ENCODE results near the gene MYBBP1A. TPM values are rescaled to one million over a fixed set of nuclear protein-coding genes. Genes with fewer than 3 reads are reported as not detected.

MYBBP1A gene
- total and polyA plus RNA-seq, 2 of the 8 experiments (the other 6 are each of a cell fraction or from before 2014, with no cell fraction given) = 46.8 to 151 TPM

- H2AK5ac ChIP-seq (ENCODE audit: low read depth, low read length) = no peak overlapping the region
- no peak overlapping the region for H3K4me3 ChIP-seq (ENCODE audit: extremely low read depth in 1 of 4, insufficient read depth in 2 of 4, low read depth in 3 of 4, low read length in 4 of 4)
- H3K56ac ChIP-seq (replicated peaks; ENCODE audit: insufficient read length, low read depth, low read length) = no peak overlapping the region
- H2AFZ ChIP-seq (ENCODE audit: low read length) = no peak overlapping the region
- no peak overlapping the region for H3K4ac ChIP-seq (replicated peaks; ENCODE audit: insufficient read length, low read depth, low read length)
- H2BK12ac ChIP-seq (ENCODE audit: low read depth, low read length) = no peak overlapping the region
- H4K5ac ChIP-seq (ENCODE audit: insufficient read length, low read depth, low read length) = no peak overlapping the region
- H3K18ac ChIP-seq (ENCODE audit: extremely low read depth, low read length) = no peak overlapping the region
- DNase-seq (ENCODE audit: low read depth in 1 of 2, low spot score in 2 of 2) (no peak), FAIRE-seq (no peak)
- POLR2A ChIA-PET (ENCODE audit: partially characterized antibody) = interaction anchor here (0.9 to 37.1 kb wide), 3 partner anchors 6 to 116 kb away, joined by 3 to 546 read pairs (median 546); partner anchors contain the start of genes GGT6 and MYBBP1A
- no peak overlapping the region for H3K4me2 ChIP-seq (ENCODE audit: insufficient read depth in 1 of 2, low read depth in 2 of 2, low read length in 2 of 2)
- no peak overlapping the region for H2BK20ac ChIP-seq (ENCODE audit: low read length)
- no peak overlapping the region for H3K27ac ChIP-seq (ENCODE audit: low read depth, low read length)
- H3K4me1 ChIP-seq (replicated peaks in 1 of 4; ENCODE audit: control insufficient read depth in 3 of 4, insufficient read depth in 4 of 4, low read length in 3 of 4) = peaks cover 0 to 13% (median 8%) of the 10 kb centered on the region in 4 experiments; a peak in 5 of 7 replicates
- H3K79me2 ChIP-seq (ENCODE audit: control insufficient read depth in 1 of 2, insufficient read depth in 2 of 2, low read length in 2 of 2) = no peaks in the 10 kb centered on the region
- H3K27me3 ChIP-seq (replicated peaks in 1 of 4; ENCODE audit: control insufficient read depth in 3 of 4, extremely low read depth in 1 of 4, insufficient read depth in 3 of 4, low read length in 3 of 4) = no peaks in the 10 kb centered on the region
- H3K14ac ChIP-seq (ENCODE audit: insufficient read length) = no peak overlapping the region
- H4K91ac ChIP-seq (replicated peaks; ENCODE audit: insufficient read length, low read length) = no peak overlapping the region
- peaks cover 11 to 36% of the 10 kb centered on the region in 2 experiments for H4K20me1 ChIP-seq (replicated peaks in 1 of 2; ENCODE audit: control insufficient read depth in 1 of 2, insufficient read depth in 2 of 2, low read length in 2 of 2)
- no peak overlapping the region for H3K9ac ChIP-seq (replicated peaks in 1 of 4; ENCODE audit: extremely low read depth in 1 of 4, low read depth in 3 of 4, low read length in 3 of 4)
- CTCF ChIA-PET (ENCODE audit: partially characterized antibody) = interaction anchor here (0.7 to 1.9 kb wide), 15 partner anchors 10 to 128 kb away, joined by 3 to 7 read pairs (median 3); no protein-coding TSS in a partner anchor
- no peaks in the 10 kb centered on the region for H3K9me3 ChIP-seq (ENCODE audit: insufficient read depth in 2 of 2, low read depth in 1 of 2, low read length in 1 of 2)
- TF ChIP-seq EGR1 (IDR thresholded peaks at IDR 0.05; ENCODE audit: borderline replicate concordance, low read depth, low read length) (no peak), BRCA1 (IDR thresholded peaks at IDR 0.05; ENCODE audit: low read depth, low read length) (no peak), ATF2 (IDR thresholded peaks at IDR 0.05; ENCODE audit: low read length) (no peak), MAX (IDR thresholded peaks at IDR 0.05) (no peak)
- WGBS, 2 experiments (ENCODE audit: extremely low coverage in 1 of 2, insufficient coverage in 1 of 2, insufficient read length in 1 of 2, insufficient replicate concordance in 2 of 2, low coverage in 1 of 2, low lambda C conversion rate in 2 of 2, missing lambda C conversion rate in 1 of 2) = 91% methylated on average over 15 of the region's 15 CpGs; no CpG with 5 or more reads in 1 of the 2 experiments
- peaks cover 26 to 71% (median 46%) of the 10 kb centered on the region in 4 experiments for H3K36me3 ChIP-seq (ENCODE audit: control insufficient read depth in 2 of 4, insufficient read depth in 4 of 4, low read length in 3 of 4)
- no peak overlapping the region; the same call in 1 of the 2 replicates for H4K8ac ChIP-seq (ENCODE audit: extremely low read depth, insufficient read depth, low read length)
- H3K79me1 ChIP-seq (ENCODE audit: low read depth, low read length) = no peaks in the 10 kb centered on the region
- no peak overlapping the region for H2BK5ac ChIP-seq (ENCODE audit: low read depth, low read length)
- no peak overlapping the region for H3K23ac ChIP-seq (ENCODE audit: insufficient read length)
- peaks cover 4% of the 10 kb centered on the region; the same call in 1 of the 2 replicates for H3K23me2 ChIP-seq (ENCODE audit: low read depth, low read length)
- no peak overlapping the region for H2BK15ac ChIP-seq (ENCODE audit: low read length)
- H2BK120ac ChIP-seq (replicated peaks; ENCODE audit: low read depth, low read length) = no peak overlapping the region
Observed at GRCh38 chr17:4540687-4541327, 14.4 kb downstream of the MYBBP1A start.
